GM19397 (cell line): ENCODE results near the gene MRPL11.
"Not testable (repeated sequence)": the region's sequence is repeated elsewhere in the genome, so short reads cannot be mapped to it uniquely, and the experiment has no call there.

Experiments used
- ATAC-seq: cut with Tn5 transposase; IDR thresholded peaks from one replicate; pipeline ENCODE4 v1.9.1; 2021; ENCODE audit warnings: mild to moderate bottlenecking, moderate library complexity; ENCODE audit not compliant: unreplicated experiment

Gene MRPL11

DNA sequence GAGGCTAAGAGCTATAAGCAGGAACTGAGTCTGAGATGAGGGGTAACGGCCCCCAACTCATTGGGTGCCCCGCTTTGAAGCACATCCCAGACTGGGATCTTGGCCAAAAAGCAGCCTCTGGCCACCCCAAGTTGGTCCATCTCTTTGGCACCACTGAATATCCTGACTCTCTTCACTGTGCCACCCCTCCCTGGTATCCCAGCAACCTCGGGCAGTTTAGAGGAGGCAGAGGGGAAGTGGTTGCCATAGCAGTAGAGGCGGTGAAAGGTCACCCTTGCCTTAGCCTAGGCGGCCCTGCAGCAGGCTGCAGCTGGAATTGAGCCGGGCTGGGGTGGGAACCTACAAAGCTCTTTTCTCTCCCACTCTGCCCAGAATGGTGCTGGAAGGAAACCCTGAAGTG, 29.1 kb upstream of the MRPL11 start:
- ATAC-seq: no peak

GRCh38 chr11:66467034-66467659, 28.5 kb upstream of the MRPL11 start:
- peak; percentile 35 for ATAC-seq

DNA sequence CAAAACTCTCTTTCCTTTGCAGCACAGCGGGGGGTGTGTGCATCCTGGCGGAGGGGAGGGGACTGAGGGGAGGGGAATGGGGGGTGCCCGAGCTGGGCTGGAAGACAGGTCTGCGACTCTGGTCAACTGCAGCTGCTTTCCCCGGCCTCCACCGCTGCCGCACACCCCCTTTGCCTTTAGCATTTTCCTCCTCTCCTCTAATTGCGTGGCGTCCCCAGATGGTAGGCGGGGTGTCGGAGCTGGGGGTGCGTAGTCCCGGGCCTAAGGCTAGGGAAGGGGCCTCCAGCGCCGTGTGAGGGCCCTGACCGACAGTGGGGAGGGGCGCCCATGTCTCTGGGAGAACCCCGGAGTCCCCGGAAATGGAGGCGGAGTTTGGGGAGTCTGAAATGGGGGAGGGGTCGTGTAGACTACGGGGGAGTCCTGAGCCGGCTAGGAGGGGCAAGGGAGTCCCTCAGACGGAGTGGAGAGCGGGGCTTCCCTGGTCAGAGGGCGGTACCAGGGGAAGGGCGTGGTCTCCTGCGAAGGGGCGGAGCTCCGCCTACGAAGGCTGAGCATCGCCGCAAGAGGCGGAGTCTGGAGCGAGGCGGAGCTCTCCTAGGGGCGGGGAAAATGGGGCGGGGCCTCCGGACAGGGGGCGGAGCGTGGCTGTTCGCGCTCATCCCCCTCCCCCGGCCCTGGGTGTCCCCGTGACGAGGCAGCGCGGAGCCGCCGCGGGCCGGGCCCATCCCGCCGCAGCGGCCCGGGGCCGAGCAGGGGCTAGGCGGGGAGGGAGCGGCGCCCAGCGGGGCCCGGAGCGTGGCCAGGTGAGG, 27.8 kb upstream of the MRPL11 start, which contains the start of gene PELI3:
Gene PELI3 (plus strand): TSS at position 681 of the 809 bp plus-strand sequence. CDS start 1,224 bp downstream, outside the sequence.
- ATAC-seq: peak; percentile 87

GRCh38 chr11:66465373-66466224, 27.0 kb upstream of the MRPL11 start:
- ATAC-seq: no peak

- no peak for ATAC-seq
Observed at GRCh38 chr11:66464916-66465315, 26.3 kb upstream of the MRPL11 start.

- ATAC-seq: not testable (repeated sequence)
Observed at GRCh38 chr11:66464116-66464515, 25.5 kb upstream of the MRPL11 start.

DNA sequence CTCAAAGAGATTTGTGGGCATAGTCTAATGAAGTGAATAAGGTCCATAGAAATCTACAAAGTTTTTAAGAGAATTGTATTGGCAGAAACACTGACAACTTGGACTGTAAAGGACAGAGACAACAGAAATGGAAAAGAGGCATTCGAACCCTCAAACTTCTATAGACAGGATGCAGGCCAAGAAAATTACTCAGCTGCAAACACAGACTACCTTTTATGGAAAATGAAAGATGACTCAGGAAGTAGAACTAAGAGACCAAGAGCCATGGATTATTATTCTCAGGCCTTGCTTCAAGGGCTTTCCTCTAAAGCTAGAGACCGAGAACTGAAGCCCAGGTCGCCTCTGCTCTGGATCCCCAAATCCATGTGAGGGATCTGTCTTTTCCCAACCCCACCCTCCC, 24.3 kb upstream of the MRPL11 start:
- no peak for ATAC-seq

- no peak for ATAC-seq
Observed at GRCh38 chr11:66462010-66462409, 23.4 kb upstream of the MRPL11 start.

GRCh38 chr11:66459138-66459778, 20.6 kb upstream of the MRPL11 start:
- ATAC-seq: no peak

DNA sequence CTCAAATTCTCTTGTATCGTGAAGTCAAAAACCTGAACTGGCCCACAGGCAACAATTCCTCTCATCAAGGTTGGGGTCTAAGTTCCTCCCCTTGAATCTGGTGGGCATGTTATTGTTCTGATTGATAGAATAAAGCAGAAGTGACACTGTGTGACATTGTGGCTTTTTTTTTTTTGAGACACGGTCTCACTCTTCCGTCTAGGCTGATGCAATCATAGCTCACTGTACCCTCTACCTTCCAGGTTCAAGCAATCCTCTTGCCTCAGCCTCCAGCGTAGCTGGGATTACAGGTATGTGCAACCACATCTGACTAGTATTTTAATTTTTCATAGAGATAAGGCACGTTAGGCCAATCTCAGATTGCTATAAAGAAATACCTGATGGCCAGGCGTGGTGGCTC, 19.2 kb upstream of the MRPL11 start:
- ATAC-seq: no peak

- ATAC-seq: no peak
Observed at GRCh38 chr11:66454828-66455227, 16.2 kb upstream of the MRPL11 start.

- ATAC-seq: no peak
Observed at GRCh38 chr11:66454247-66454646, 15.6 kb upstream of the MRPL11 start.

GRCh38 chr11:66451663-66452062, 13.0 kb upstream of the MRPL11 start:
- ATAC-seq: no peak

DNA sequence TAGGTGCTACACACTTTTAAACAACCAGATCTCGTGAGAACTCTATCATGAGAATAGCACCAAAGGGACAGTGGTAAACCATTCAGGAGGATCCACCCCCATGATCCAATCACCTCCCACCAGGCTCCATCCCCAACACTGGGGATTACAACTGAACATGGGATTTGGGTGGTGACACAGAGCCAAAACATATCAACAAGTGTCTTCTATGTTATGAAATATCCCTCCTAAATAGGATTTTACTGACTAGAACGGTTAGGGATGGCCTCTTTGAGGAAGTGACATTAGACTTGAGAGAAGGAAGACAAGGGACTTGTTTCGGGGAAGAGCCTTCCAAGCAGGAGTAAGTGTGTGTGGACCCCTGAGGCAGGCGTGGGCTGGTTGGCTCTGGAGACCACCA, 11.9 kb upstream of the MRPL11 start:
- ATAC-seq: no peak

DNA sequence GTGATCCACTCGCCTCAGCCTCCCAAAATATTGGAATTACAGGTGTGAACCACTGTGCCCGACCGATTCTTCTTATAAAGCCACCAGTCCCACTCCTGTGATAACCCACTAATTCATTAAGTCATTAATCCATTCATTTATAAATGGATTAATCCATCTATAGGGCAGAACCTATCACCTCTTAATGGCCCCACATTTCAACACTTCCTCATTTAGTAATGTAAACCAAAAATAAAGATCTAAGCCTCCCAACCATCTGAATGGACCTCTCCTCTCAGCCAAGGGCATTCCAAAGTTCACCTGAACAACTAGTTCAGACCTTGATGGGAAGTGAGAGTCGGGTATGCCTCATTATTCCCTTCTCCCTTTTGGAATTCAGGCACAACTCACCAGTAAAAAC, 9.9 kb upstream of the MRPL11 start:
- no peak for ATAC-seq

DNA sequence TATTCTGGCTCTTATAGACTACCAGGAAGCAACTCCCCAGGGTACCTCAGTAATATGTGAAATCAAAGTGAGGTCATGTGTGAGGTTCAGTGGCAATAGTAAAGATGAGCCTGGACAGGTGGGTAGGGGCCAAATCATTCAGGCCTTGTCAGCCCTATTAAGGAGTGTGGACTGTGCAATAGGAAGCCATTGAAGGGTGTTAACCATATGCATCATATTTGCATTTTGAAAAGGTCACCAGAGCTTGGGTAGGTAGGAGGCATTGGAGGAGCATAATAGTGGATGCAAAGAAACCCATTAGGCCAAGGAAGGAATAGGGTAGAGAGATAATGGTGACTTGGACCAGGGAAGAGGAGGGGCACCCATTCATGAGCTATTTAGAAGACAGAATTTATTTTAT, 8.4 kb upstream of the MRPL11 start:
- no peak for ATAC-seq

GRCh38 chr11:66443602-66444001, 5.0 kb upstream of the MRPL11 start:
- ATAC-seq: no peak

DNA sequence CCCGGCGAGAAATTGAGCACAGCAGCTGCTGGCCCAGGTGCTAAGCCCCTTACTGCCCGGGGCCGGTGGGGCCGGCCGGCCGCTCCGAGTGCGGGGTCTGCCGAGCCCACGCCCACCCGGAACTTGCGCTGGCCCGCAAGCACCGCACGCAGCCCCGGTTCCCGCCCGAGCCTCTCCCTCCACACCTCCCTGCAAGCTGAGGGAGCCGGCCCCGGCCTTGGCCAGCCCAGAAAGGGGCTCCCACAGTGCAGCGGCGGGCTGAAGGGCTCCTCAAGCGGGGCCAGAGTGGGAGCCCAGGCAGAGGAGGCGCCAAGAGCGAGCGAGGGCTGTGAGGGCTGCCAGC, 2.3 kb upstream of the MRPL11 start:
- not testable (repeated sequence) for ATAC-seq

DNA sequence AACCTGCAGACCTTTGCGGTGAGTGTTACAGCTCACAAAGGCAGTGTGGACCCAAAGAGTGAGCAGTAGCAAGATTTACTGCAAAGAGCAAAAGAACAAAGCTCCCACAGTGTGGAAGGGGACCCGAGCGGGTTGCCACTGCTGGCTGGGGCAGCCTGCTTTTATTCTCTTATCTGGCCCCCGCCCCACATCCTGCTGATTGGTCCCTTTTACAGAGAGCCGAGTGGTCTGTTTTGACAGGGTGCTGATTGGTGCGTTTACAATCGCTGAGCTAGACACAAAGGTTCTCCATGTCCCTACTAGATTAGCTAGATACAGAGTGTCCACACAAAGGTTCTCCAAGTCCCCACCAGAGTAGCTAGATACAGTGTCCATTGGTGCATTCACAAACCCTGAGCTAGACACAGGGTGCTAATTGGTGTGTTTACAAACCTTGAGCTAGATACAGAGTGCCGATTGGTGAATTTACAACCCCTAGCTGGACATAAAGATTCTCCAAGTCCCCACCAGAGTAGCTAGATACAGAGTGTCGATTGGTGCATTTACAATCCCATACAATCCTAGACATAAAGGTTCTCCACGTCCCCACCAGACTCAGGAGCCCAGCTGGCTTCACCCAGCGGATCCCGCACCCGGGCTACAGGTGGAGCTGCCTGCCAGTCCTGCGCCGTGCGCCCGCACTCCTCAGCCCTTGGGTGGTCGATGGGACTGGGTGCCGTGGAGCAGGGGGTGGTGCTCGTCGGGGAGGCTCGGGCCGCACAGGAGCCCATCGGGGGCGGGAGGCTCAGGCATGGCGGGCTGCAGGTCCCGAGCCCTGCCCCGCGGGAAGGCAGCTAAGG, 1.7 kb upstream of the MRPL11 start:
- ATAC-seq: not testable (repeated sequence)

DNA sequence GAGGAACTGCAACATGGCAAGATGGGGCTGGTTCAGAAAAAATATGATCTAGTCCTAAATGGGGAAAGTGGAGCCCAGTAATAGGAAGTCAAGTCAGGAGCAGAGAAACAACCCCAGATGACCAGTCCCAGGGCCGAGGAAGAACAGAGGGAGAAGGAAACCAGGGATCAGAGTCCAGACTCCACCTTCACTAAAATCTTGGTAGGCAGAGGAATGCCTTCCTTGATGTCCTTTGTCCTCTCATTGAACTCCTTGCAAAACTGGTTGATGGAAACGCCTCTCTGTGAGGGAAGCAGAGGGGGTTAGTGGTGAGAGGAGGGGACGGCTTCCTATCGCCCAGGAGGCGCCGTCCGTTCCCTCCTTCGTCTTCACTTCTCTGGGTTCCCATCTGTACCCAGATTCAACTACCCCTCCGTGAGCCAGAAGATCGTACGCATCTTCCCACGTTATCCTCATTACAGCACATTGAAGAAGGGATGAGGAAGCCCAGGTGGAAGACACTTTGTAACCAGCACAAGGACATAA, 607 bp downstream of the MRPL11 start:
- peak; percentile 4 for ATAC-seq
